NCI-H187 (cell line): ENCODE results near the gene MS4A4E.
"Not testable (repeated sequence)": the region's sequence is repeated elsewhere in the genome, so short reads cannot be mapped to it uniquely, and the experiment has no call there.

Source experiments
- DNase-seq, 2 experiments: peaks; one replicate each; lab custom pipeline; 2025; lab: John Stamatoyannopoulos, UW

The MS4A4E gene

GRCh38 chr11:60242740-60243239 lies at the start of gene MS4A4E:
Gene MS4A4E, minus strand, starts transcription at chr11:60243137. Its CDS starts 13,082 bp downstream, at chr11:60230055.
- DNase-seq, result no peak

- no peak for DNase-seq
These were observed 49.2 kb upstream of the MS4A4E start for GRCh38 chr11:60292145-60292544.

- DNase-seq, result no peak
These were observed 45.6 kb upstream of the MS4A4E start for GRCh38 chr11:60288531-60288930.

- not testable (repeated sequence) for DNase-seq
These were observed 42.6 kb upstream of the MS4A4E start for GRCh38 chr11:60285411-60286126.

GRCh38 chr11:60282286-60282685 lies 39.3 kb upstream of the MS4A4E start:
- DNase-seq, result no peak

- no peak for DNase-seq
These were observed 38.5 kb upstream of the MS4A4E start for GRCh38 chr11:60281485-60281884.

- no peak for DNase-seq
These were observed 37.5 kb upstream of the MS4A4E start, which contains the start of gene MS4A4A for GRCh38 chr11:60280412-60280811. Gene MS4A4A, plus strand, starts transcription at chr11:60280666. Its CDS starts 10 bp downstream, at chr11:60280676.

GRCh38 chr11:60274416-60274815 lies 31.5 kb upstream of the MS4A4E start:
- no peak for DNase-seq

GRCh38 chr11:60265373-60266214 lies 22.7 kb upstream of the MS4A4E start:
- no peak for DNase-seq

- no peak for DNase-seq
These were observed 21.7 kb upstream of the MS4A4E start for GRCh38 chr11:60264644-60265043.

- DNase-seq, result no peak
These were observed 20.5 kb upstream of the MS4A4E start for GRCh38 chr11:60263402-60263801.

GRCh38 chr11:60261014-60261413 lies 18.1 kb upstream of the MS4A4E start:
- no peak for DNase-seq

- DNase-seq, result no peak
These were observed 15.2 kb upstream of the MS4A4E start for GRCh38 chr11:60257956-60258722.

- no peak for DNase-seq
These were observed 9.5 kb upstream of the MS4A4E start for GRCh38 chr11:60252213-60253108.

GRCh38 chr11:60251485-60252212 lies 8.7 kb upstream of the MS4A4E start:
- DNase-seq, result no peak

- DNase-seq, result no peak
These were observed 1.2 kb downstream of the MS4A4E start for GRCh38 chr11:60241786-60242185.

GRCh38 chr11:60240662-60241061 lies 2.3 kb downstream of the MS4A4E start:
- DNase-seq, result no peak

- no peak for DNase-seq
These were observed 7.6 kb downstream of the MS4A4E start for GRCh38 chr11:60235321-60235720.

GRCh38 chr11:60230681-60231080 lies 12.3 kb downstream of the MS4A4E start:
- DNase-seq, result no peak

GRCh38 chr11:60222141-60222540 lies 20.8 kb downstream of the MS4A4E start:
- DNase-seq, result no peak
